H1 (cell line): ENCODE results near the gene FBXO38. TPM values are rescaled to one million over a fixed set of nuclear protein-coding genes. Genes with fewer than 3 reads are reported as not detected.

ENCODE experiments used
- BACH1 ChIP-seq: IDR thresholded peaks from 2 replicates; pipeline ENCODE4 v1.6.1; 2012; ENCODE audit warnings: low read length, improper control_type of control experiment
- CHD1 ChIP-seq: IDR thresholded peaks from 2 replicates; pipeline ENCODE4 v1.6.1; 2012; ENCODE audit warnings: low read depth, low read length, improper control_type of control experiment
- EGR1 ChIP-seq: IDR thresholded peaks from 2 replicates; pipeline ENCODE4 v1.6.1; 2011; ENCODE audit warnings: low read depth, low read length, borderline replicate concordance
- EP300 ChIP-seq, 2 experiments: IDR thresholded peaks; 1 replicate in 1 of 2; 2 replicates in 1 of 2; pipeline ENCODE4 v1.6.1; 2011 to 2012; ENCODE audit warnings: low read depth in 2 of 2, low read length in 2 of 2, mild to moderate bottlenecking in 2 of 2, borderline replicate concordance in 1 of 2, inconsistent platforms in 1 of 2, moderate library complexity in 1 of 2
- EZH2 ChIP-seq: fragments of 200-600 bp; sonication (generic); IDR thresholded peaks from 2 replicates; pipeline ENCODE4 v1.7.1; 2012; ENCODE audit warnings: low read depth, mild to moderate bottlenecking, moderate library complexity, low read length, inconsistent platforms; ENCODE audit not compliant: severe bottlenecking
- GTF2F1 ChIP-seq: IDR thresholded peaks from 2 replicates; pipeline ENCODE4 v1.6.1; 2012; ENCODE audit warnings: low read depth, low read length, improper control_type of control experiment, borderline replicate concordance
- KDM1A ChIP-seq: fragments of 200-600, 300-600 bp; sonication (generic); IDR thresholded peaks from 2 replicates; pipeline ENCODE4 v1.7.1; 2016; ENCODE audit warnings: mild to moderate bottlenecking, low read length, borderline replicate concordance
- NRF1 ChIP-seq: IDR thresholded peaks from 2 replicates; pipeline ENCODE4 v1.6.1; 2011; ENCODE audit warnings: mild to moderate bottlenecking, low read depth, low read length, improper control_type of control experiment
- RAD21 ChIP-seq, 2 experiments: IDR thresholded peaks in 1 of 2; conservative IDR thresholded peaks in 1 of 2; 2 replicates each; pipeline ENCODE4 v1.6.1; 2011; ENCODE audit warnings: low read depth in 2 of 2, low read length in 2 of 2, improper control_type of control experiment in 1 of 2, inconsistent platforms in 1 of 2, mild to moderate bottlenecking in 1 of 2, moderate library complexity in 1 of 2
- RBBP5 ChIP-seq: IDR thresholded peaks from 2 replicates; pipeline ENCODE4 v1.7.1; 2012; ENCODE audit warnings: low read depth, mild to moderate bottlenecking, inconsistent platforms, low read length, moderate library complexity, borderline replicate concordance
- RNF2 ChIP-seq: fragments of 200-900, 300-1000 bp; sonication (generic); IDR thresholded peaks from 2 replicates; pipeline ENCODE4 v1.7.1; 2016; ENCODE audit warnings: borderline replicate concordance, low read depth, mild to moderate bottlenecking, antibody characterized with exemption, low read length; ENCODE audit not compliant: poor library complexity, severe bottlenecking; ENCODE audit errors: missing control alignments
- SAP30 ChIP-seq: fragments of 300-600 bp; sonication (generic); IDR thresholded peaks from 2 replicates; pipeline ENCODE4 v1.7.1; 2012; ENCODE audit warnings: low read length, moderate library complexity, mild to moderate bottlenecking, inconsistent platforms; ENCODE audit not compliant: insufficient read depth, insufficient replicate concordance
- TAF7 ChIP-seq: optimal IDR thresholded peaks from 2 replicates; pipeline ENCODE3; 2011; ENCODE audit warnings: low read depth, mild to moderate bottlenecking, inconsistent platforms, low read length, moderate library complexity, borderline replicate concordance
- ZNF274 ChIP-seq: IDR thresholded peaks from 2 replicates; pipeline ENCODE4 v1.7.0; 2012; ENCODE audit warnings: low read length, borderline replicate concordance; ENCODE audit errors: extremely low read depth
- polyA plus RNA-seq, 7 experiments: library from polyadenylated mRNA; depleted of rRNA in 3 of 7; stranded (reverse) in 5 of 7; unstranded in 2 of 7; fragments of >200 nt in 5 of 7; fragments of 200-250 nt in 2 of 7; gene quantifications; 1 replicate in 5 of 7; 2 replicates in 1 of 7; 4 replicates in 1 of 7; pipeline versions ENCODE4 v1.2.1 to v1.2.3, GENCODE V29; 2011 to 2013; ENCODE audit warnings: missing spikeins in 2 of 7, mixed read lengths in 2 of 7
- total RNA-seq: library from RNA; stranded (reverse); fragmentation: NEBNext Ultra II Directional; extraction: Animal tissue kit (Norgen Biotek cat#: 25700); gene quantifications from 2 replicates; pipeline ENCODE4 v1.2.1, GENCODE V29; 2021
- TF ChIP-seq, protein P1 (sequence below): IDR thresholded peaks from 2 replicates; pipeline ENCODE4 v1.6.1; 2011; ENCODE audit warnings: low read depth, mild to moderate bottlenecking, low read length; ENCODE audit not compliant: insufficient read depth

FBXO38 gene
- total and polyA plus RNA-seq, 2 of the 8 experiments (the other 6 are each of a cell fraction or from before 2014, with no cell fraction given) = 9.1 to 34.3 TPM

DNA sequence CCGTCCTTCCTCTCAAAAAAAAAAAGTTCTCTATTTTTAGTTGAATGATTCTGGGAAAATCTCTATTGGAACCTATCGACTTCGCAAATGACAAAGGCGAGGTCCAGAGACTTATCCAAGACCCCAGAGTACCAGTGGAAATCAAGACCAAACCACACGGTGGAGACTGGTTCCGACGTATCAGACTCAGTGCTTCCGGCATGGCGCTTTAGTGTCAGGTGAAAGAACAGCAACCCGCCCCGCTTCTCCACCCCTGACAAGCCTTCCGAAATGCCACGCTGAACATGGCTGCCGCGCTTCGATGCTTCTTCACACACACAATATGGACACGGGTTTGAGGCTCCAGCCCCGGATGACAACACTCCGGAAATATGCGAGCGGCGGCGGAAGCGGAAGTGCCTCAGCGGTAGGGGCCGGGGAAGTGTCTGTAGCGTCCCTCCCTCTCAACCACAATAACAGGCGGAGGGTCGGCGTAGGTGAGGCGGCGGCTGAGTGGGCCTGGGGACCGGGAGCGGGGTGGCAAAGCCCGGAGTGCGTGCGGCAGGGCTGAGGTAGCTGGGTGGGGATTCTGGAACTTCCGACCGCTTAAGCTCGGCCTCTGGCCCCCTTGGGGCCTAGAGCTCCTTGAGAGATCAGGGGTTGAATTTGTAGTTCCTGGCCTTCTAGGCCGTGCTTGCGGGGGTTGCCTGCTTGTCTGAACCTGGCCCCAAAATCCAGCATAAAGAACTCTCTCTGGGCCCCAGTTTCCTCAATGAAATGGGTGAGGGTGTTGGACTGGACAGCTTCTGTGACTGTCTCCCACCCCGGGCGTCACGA is at the start of gene FBXO38 (continued):
- TF ChIP-seq, protein P1, sequence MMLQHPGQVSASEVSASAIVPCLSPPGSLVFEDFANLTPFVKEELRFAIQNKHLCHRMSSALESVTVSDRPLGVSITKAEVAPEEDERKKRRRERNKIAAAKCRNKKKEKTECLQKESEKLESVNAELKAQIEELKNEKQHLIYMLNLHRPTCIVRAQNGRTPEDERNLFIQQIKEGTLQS = 0 out of 2 replicates have a peak, but pooled peaks have one; percentile 32
- TF ChIP-seq EZH2 (no peak), RAD21 (IDR thresholded peaks at IDR 0.05 in 1 of 2, conservative IDR thresholded peaks at IDR 0.05 in 1 of 2; ENCODE audit: low read depth in 2 of 2, low read length in 2 of 2) (peak in 1 of 2 experiments; percentile 23; a peak in 2 of 4 replicates), SAP30 (peak; percentile 94), KDM1A (no peak), BACH1 (no peak), EP300 (IDR thresholded peaks at IDR 0.05; ENCODE audit: borderline replicate concordance in 1 of 2, low read depth in 2 of 2, low read length in 2 of 2) (no peak), NRF1 (no peak), EGR1 (peak; percentile 80), GTF2F1 (no peak), TAF7 (peak; percentile 60), CHD1 (0 out of 2 replicates have a peak, but pooled peaks have one; percentile 31), RBBP5 (no peak), ZNF274 (no peak), RNF2 (no peak)
